ENCODE measurements around the gene RAX.
"Not testable (repeated sequence)": the region's sequence is repeated elsewhere in the genome, so short reads cannot be mapped to it uniquely, and the experiment has no call there.

Gene RAX

GRCh38 chr18:59272221-59272888 is 899 bp downstream of the RAX start:
- no peak for DNase-seq

- no peak for DNase-seq
These were observed 1.5 kb downstream of the RAX start for GRCh38 chr18:59271606-59272220.

GRCh38 chr18:59270689-59271257 is 2.5 kb downstream of the RAX start:
- no peak for DNase-seq

- DNase-seq = no peak
These were observed 3.6 kb downstream of the RAX start for GRCh38 chr18:59269563-59270119.

- DNase-seq = no peak
These were observed 4.3 kb downstream of the RAX start for GRCh38 chr18:59268721-59269562.

GRCh38 chr18:59268127-59268720 is 5.0 kb downstream of the RAX start:
- no peak for DNase-seq

GRCh38 chr18:59267503-59268126 is 5.6 kb downstream of the RAX start:
- DNase-seq = no peak

- DNase-seq = no peak
These were observed 6.3 kb downstream of the RAX start for GRCh38 chr18:59266886-59267502.

GRCh38 chr18:59266459-59266858 is 6.8 kb downstream of the RAX start:
- no peak for DNase-seq

- no peak for DNase-seq
These were observed 7.3 kb downstream of the RAX start for GRCh38 chr18:59265974-59266369.

- DNase-seq = no peak
These were observed 7.8 kb downstream of the RAX start for GRCh38 chr18:59265246-59265973.

- no peak for DNase-seq
These were observed 8.5 kb downstream of the RAX start for GRCh38 chr18:59264651-59265245.

GRCh38 chr18:59264121-59264571 is 9.1 kb downstream of the RAX start:
- DNase-seq = no peak

- no peak for DNase-seq
These were observed 9.6 kb downstream of the RAX start for GRCh38 chr18:59263661-59264060.

GRCh38 chr18:59262243-59262642 is 11.0 kb downstream of the RAX start:
- not testable (repeated sequence) for DNase-seq

GRCh38 chr18:59261842-59262241 is 11.4 kb downstream of the RAX start:
- DNase-seq = not testable (repeated sequence)

GRCh38 chr18:59255491-59255890 is 17.8 kb downstream of the RAX start:
- DNase-seq = not testable (repeated sequence)

GRCh38 chr18:59249199-59249774 is 24.0 kb downstream of the RAX start:
- no peak for DNase-seq

- DNase-seq = no peak
These were observed 26.5 kb downstream of the RAX start for GRCh38 chr18:59246796-59247195.

GRCh38 chr18:59242906-59243305 is 30.3 kb downstream of the RAX start:
- DNase-seq = no peak
